ENCODE results near the gene RNU6-8.
A peak's percentile ranks its signal among the peaks of the same experiment; 100 is the strongest.

The RNU6-8 gene

GRCh38 chr14:32205554-32205953 is 2.5 kb upstream of the RNU6-8 start:
- no peak for DNase-seq

DNA sequence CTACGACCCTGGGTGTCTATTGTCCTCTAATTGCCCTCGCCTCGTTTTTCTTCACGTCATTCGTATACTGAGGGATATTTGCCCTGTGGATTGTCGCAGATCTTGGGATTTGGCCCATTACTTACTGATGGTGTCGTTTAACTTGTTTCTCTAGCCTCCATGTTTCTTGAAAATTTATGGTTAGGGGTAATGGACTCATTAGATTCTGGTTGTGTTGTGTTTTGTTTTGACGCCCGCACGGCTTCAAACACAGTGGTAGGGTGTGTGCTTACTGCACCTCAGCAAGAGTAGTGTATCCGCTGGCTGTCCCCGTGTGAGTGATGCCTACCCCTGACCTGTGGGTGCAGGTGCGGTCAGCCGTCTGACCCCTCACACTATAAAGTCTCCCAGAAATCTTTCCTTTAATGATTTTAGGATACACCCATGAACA is 874 bp upstream of the RNU6-8 start:
- peak in 4 of 51 donors; percentile 4 to 11 (median 10) for DNase-seq

GRCh38 chr14:32202491-32202997 is 525 bp downstream of the RNU6-8 start:
- DNase-seq = peak in 3 of 51 donors; percentile 24 to 72 (median 31)

GRCh38 chr14:32201816-32202490 is 1.1 kb downstream of the RNU6-8 start, which contains the start of gene RNU6-7:
Gene RNU6-7 (plus strand): TSS chr14:32202045.
- DNase-seq = peak in 23 of 51 donors; percentile 2 to 86 (median 30)

DNA sequence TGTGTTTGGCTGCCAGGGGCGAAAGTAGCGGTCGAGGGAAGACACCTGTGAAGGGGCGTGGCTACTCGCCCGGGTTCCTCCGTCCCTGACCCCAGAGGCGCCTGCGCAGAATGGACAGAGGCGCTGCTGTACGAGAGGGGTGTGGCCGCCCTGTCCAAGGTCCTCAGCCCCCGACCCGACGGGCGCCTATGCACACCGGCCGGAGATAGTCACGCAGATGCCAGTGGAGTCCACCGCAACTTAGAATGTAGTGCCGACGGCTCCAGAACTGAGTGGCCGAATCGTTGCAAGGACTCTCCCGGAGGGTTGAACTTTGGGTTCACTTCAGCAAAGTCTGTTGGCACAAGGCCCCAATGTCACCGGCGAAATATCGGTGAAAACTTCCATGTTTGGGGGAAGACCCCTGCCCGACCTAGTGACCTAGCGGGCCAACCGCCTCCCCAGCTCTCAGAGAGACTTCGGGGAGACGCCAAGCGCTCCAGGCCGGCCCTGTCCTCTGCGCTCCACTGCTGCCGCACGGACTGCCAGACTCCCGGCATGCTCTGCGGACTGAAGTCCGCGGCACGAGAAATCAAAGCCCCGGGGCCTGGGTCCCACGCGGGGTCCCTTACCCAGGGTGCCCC is 1.8 kb downstream of the RNU6-8 start:
- peak; percentile 18 to 87 (median 64) for DNase-seq

- no peak for DNase-seq
These were observed 2.5 kb downstream of the RNU6-8 start for GRCh38 chr14:32200368-32201192.

DNA sequence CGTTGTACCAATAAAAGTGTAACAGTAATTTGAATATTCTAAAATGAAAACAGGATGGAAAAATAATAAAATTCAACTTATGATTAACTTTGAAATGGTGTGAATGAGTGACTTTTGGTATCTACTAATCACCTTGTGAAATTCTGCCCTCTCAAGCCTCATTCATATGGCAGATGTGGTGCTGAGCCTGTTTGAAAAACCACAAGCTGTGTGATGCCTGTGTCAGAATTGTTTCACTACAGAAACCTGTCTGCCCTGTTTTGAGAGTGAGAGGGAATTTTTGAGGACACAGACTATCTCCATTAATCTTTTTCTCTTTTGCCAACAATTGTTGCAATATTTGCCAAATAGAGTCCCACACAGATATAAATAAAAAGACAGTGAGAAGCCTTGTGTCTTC is 5.2 kb downstream of the RNU6-8 start:
- DNase-seq = no peak

DNA sequence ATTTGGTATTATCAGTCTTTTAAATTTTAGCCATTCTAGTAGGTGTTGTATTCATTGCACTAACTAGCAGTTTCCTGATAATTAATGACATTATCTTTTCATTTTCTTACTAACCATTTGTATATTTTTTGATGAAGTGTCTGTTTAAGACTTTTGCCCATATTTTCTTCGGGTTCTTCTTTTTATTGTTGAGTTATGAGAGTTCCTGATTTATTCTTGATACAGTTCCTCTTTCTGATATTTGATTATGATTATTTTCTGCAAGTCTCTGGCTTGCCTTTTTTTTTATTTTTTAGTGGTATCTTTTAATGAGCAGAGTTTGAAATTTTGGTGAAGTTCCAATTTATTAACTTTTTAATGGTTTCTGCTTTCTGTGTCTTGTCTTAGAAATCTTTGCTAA is 7.4 kb downstream of the RNU6-8 start:
- DNase-seq = no peak

DNA sequence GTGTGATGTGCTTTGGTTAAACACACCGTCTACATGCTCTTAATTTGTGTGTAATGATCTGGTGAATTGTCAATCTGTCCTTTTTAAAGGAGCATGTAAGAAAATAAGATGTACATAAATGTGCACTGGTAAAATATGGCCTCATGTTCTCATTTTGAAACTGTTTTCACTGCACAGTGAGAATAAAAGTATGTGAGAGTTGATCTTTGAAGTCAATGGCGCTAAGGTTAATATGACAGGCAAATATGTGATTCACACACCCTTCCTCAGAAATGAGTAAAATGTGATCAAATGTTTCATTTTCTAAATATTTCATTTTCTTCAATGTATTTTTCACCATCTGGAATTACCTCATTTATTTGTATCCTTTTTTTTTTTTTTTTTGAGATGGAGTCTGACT is 9.5 kb downstream of the RNU6-8 start:
- DNase-seq = no peak

DNA sequence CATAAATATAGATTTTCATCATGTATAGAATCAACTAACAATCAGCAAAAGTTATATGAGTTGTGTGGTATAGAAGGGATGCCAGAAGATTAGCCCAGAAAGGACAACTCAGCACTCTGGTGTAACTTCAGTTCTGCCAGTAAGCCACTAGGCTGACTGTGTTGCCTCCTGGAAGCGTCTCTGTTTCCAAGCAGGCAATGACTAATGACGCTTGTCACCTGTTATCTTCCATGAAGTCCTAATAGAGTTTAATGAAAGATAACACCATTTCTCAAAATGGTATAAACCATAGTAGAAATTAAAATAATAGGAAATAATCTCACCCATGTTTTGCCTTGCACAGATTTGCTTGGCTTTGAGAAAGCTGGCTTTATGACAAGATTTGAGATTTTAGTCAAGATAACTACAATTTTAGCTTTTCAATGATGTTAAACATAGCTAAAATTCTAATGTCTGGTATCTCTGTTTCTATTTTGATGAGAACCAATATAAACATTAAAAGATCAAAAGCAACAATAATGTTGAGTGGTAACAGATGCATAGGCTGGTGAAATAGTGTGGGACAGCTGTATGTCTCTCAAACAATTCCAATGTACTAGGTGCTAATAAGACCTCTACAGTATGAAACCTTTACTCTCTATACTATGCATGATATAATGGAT is 10.2 kb downstream of the RNU6-8 start:
- no peak for DNase-seq

DNA sequence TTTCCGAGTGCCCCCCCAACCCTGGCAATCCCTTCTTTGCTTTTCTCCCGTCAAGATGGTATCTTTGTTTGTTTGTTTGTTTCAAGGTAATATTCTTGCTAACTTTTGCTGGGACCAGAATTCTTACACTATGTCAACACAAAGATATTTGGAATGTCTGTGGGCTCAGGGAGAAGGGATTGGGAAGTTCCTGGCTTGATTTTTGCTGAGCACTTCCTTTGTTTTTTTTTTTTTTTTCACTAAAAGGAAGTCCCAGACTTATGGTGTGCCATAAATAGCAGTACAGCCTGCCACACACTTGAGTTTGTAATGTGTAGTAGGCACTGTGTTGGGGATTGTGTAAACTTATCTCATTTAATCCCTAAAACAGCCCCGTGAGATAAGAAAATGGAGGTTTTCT is 12.4 kb downstream of the RNU6-8 start:
- DNase-seq = no peak

GRCh38 chr14:32189811-32190210 is 13.3 kb downstream of the RNU6-8 start:
- DNase-seq = no peak

DNA sequence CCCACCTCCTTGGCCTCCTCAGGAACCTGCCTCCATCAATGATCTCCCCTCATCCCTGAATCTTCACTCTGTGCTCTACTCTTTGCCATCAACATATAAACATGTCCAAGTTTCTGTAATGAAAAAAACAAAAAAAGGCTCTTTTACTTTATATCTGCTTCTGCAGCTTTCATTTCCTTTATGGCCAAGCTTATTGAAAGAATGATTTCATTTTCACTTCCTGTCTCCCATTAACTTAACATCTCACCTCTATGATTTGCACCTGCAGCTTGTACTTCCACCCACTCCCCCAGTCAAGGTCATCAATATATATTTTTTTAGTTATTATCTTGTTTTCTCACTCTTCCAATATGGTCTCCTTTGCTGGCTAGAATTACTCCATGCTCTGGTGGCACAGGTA is 16.8 kb downstream of the RNU6-8 start:
- DNase-seq = no peak

GRCh38 chr14:32185097-32185496 is 18.0 kb downstream of the RNU6-8 start:
- DNase-seq = no peak

DNA sequence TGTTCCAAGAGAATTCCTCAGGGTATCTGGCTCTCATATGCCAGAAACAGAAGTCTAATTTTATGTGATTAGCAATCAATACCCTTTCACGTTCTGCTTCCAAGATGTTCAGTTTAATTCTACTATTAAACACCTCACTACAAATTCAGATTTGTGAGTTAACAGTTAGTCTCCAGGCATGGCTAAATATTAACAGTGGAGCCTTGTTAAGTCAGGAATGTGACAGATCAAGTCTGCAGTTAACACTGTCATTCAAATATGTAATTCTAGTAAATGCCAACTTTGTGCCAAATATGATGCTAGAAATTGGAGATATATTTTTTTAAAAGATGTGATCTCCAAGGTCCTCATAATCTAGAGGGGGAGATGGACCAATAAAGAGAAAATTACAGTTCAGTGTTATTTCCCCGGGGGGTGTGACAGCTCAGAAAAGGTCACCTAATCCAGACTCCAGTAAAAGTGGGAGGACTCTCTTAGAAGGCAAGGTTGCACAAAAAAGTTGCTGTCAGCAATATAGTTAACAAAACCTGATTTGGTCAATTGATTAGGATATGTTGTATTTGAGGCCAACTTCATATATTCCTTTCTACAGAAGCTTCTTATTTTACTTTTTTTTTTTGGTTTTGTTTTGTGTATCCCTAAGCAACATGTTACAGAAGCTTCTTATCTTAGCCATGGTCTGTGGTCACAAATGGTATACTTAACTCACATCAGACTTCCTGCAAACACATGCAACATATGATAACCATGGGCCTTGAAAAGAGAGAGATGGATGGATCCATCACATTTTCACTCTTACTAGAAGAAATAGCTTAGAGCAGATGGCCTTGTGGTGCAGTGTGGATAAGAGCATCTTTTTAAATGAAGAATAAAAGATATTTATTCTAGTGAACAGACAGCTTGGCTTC is 19.7 kb downstream of the RNU6-8 start:
- no peak for DNase-seq

DNA sequence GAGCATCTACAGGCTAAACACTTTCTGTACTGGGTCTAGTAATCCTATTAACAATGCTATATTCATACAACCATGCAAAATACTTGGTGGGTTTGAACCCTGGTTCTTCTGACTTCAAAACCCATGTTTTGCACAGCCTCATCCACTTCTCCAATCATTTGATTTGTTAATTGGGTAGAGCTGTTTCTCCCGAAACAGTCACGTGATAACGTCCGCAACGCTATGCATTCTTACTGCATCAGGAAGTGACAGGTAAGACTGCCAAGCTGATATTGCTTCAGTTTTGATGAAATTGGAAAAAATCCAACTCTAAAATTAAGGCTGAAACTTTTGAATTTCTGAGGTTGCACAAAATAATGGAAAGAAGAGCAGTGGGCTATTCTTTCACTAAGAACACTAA is 31.6 kb downstream of the RNU6-8 start:
- DNase-seq = no peak

GRCh38 chr14:32169191-32169590 is 33.9 kb downstream of the RNU6-8 start:
- no peak for DNase-seq

DNA sequence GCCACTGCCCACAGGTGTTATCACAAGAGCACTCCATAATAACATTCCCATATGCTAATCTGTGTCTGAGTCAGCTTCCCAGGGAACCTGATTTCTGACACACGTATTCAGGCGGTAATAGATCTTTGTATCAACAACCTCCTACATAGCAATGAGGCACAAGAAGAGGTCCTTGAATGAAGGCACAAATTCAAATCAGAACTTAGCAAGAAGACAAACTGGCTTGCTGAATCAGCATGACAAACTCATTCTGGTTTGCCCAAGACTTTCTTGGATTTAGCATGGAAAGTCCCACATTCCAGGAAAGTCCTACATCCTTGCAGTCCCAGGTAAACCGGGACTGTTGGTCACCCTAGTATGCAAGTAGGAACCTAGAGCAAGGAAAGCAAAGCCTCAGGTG is 35.2 kb downstream of the RNU6-8 start:
- no peak for DNase-seq

DNA sequence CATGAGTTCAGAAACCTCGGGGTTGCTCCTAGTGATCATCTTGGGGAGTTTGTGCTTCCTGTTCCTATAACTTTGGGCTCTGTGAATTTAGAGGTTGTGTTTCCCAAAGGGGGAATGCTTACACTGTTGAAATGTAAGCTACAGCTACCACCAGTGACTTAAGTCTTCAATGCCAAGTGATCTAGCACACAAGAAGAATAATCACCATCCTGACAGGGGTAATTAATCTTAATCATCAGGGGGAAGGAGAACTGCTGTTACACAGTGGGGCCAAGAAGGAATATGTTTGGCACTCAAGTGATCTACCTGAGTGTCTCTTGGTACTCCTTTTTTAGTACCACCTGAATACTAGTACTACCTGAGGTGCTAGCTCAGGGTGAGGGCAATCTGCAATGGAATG is 36.1 kb downstream of the RNU6-8 start:
- no peak for DNase-seq

GRCh38 chr14:32166029-32166428 is 37.0 kb downstream of the RNU6-8 start:
- no peak for DNase-seq
